Colonic mucosa (tissue), 4 donors: ENCODE measurements around the gene HIGD1B. TPM values are rescaled to one million over a fixed set of nuclear protein-coding genes. Genes with fewer than 3 reads are reported as not detected.

Experiments
- DNase-seq: peaks from one replicate; pipeline ENCODE4 v3.0.0-alpha.2; 2020
- H3K27ac ChIP-seq: fragments of 200-600 bp; one replicate; pipeline ENCODE4 v1.8.0; 2021
- H3K27me3 ChIP-seq: fragments of 200-600 bp; one replicate; pipeline ENCODE4 v1.8.0; 2021
- H3K36me3 ChIP-seq: fragments of 200-600 bp; one replicate; pipeline ENCODE4 v1.8.0; 2021
- H3K4me1 ChIP-seq: fragments of 200-600 bp; one replicate; pipeline ENCODE4 v1.8.0; 2021; ENCODE audit warnings: mild to moderate bottlenecking
- H3K4me3 ChIP-seq: fragments of 200-600 bp; one replicate; pipeline ENCODE4 v1.8.0; 2021
- H3K9ac ChIP-seq, 2 donors: one replicate each; pipeline ENCODE4 v1.7.0; 2013; ENCODE audit warnings: control low read depth in 2 of 2, low read depth in 2 of 2, low read length in 2 of 2
- H3K9me3 ChIP-seq: fragments of 200-600 bp; one replicate; pipeline ENCODE4 v1.8.0; 2021
- CTCF ChIP-seq: fragments of 200-600 bp; IDR thresholded peaks from one replicate; pipeline ENCODE4 v1.8.0; 2022; ENCODE audit warnings: antibody characterized with exemption, mild to moderate bottlenecking
- intact Hi-C: fragments of 100-400 bp; cut with DNase I; formaldehyde crosslinking; loops from one replicate; pipeline ENCODE4 v1.14.1; 2022
- total RNA-seq, 2 donors: library from RNA; stranded (reverse); fragmentation: NEBNext Ultra II Directional in 1 of 2; extraction: Animal tissue kit (Norgen Biotek cat#: 25700) in 1 of 2; gene quantifications; one replicate each; pipeline ENCODE4 v1.2.1, GENCODE V29; 2021
- donor health status: healthy.
- donor health status: DM: no; HTN: no; CAD: no.
- donor health status: DM: no; HTN: no; CAD: no.

HIGD1B gene
- total RNA-seq, 2 donors from 2014 or later = 0.53 TPM; not detected in 1

- no peak for DNase-seq
- Histone ChIP-seq H3K9ac (no peak overlapping the region), H3K27me3 (peaks cover 45% of the 10 kb centered on the region), H3K36me3 (no peaks in the 10 kb centered on the region), H3K4me3 (peak overlapping the region; percentile 32), H3K4me1 (peaks cover 5% of the 10 kb centered on the region), H3K27ac (no peak overlapping the region), H3K9me3 (no peaks in the 10 kb centered on the region)
- TF ChIP-seq CTCF = no peak
- intact Hi-C loops = no loop called here
Measured at GRCh38 chr17:44830359-44831288, 17.1 kb upstream of the HIGD1B start.

- no peak for TF ChIP-seq CTCF
- Histone ChIP-seq H3K9ac (no peak overlapping the region), H3K27me3 (peaks cover 45% of the 10 kb centered on the region), H3K36me3 (no peaks in the 10 kb centered on the region), H3K4me3 (no peak overlapping the region), H3K9me3 (no peaks in the 10 kb centered on the region), H3K27ac (no peak overlapping the region), H3K4me1 (peaks cover 5% of the 10 kb centered on the region)
- DNase-seq = no peak
- intact Hi-C loops = no loop called here
Measured at GRCh38 chr17:44831371-44831770, 16.3 kb upstream of the HIGD1B start.

GRCh38 chr17:44832805-44833204, 14.9 kb upstream of the HIGD1B start:
- H3K27ac ChIP-seq = no peak overlapping the region
- H3K4me3 ChIP-seq = no peak overlapping the region
- no peak overlapping the region for H3K9ac ChIP-seq
- peaks cover 5% of the 10 kb centered on the region for H3K4me1 ChIP-seq
- no peak for TF ChIP-seq CTCF
- DNase-seq = no peak
- intact Hi-C loops = no loop called here
- no peaks in the 10 kb centered on the region for H3K36me3 ChIP-seq
- H3K27me3 ChIP-seq = peaks cover 40% of the 10 kb centered on the region
- H3K9me3 ChIP-seq = no peaks in the 10 kb centered on the region

- no peaks in the 10 kb centered on the region for H3K9me3 ChIP-seq
- H3K27ac ChIP-seq = no peak overlapping the region
- no peak for DNase-seq
- H3K4me3 ChIP-seq = no peak overlapping the region
- H3K9ac ChIP-seq = no peak overlapping the region
- TF ChIP-seq CTCF = no peak
- no peaks in the 10 kb centered on the region for H3K36me3 ChIP-seq
- H3K4me1 ChIP-seq = no peaks in the 10 kb centered on the region
- intact Hi-C loops = no loop called here
- H3K27me3 ChIP-seq = peaks cover 5% of the 10 kb centered on the region
Measured at GRCh38 chr17:44837196-44837595, 10.5 kb upstream of the HIGD1B start.

- intact Hi-C loops = no loop called here
- H3K27ac ChIP-seq = no peak overlapping the region
- no peak overlapping the region for H3K9ac ChIP-seq
- no peaks in the 10 kb centered on the region for H3K27me3 ChIP-seq
- no peak for TF ChIP-seq CTCF
- H3K4me1 ChIP-seq = no peaks in the 10 kb centered on the region
- H3K36me3 ChIP-seq = no peaks in the 10 kb centered on the region
- no peak for DNase-seq
- H3K4me3 ChIP-seq = no peak overlapping the region
- H3K9me3 ChIP-seq = no peaks in the 10 kb centered on the region
Measured at GRCh38 chr17:44840274-44840673, 7.4 kb upstream of the HIGD1B start.
